ENCODE data around the gene TMSB4X.
A peak's percentile ranks its signal among the peaks of the same experiment; 100 is the strongest.

TMSB4X gene

DNA sequence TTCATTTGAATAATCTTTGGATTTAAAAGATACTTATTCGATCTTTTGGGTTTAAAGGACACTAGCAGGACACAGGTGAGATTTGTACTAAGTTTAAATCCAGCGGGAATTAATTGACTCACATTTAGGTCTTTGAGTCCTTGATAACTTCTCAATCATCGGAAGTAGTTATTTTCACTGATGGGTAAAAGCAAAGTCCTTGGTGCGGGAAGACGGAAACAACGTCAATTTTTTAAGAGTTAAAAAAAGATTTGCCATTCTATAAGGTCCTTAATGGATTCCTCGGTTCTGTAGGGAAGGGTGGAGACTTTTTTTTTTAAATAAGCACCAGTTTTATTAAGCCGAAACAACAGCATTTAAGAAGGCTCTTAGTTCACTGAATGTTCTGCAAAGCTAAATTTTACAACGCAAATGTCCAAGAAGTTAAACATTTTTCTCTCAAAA lies 2.9 kb downstream of the TMSB4X start:
- H3K9me3 ChIP-seq (replicated peaks in 1 of 2; ENCODE audit: control insufficient read depth in 2 of 2, insufficient read depth in 1 of 2, low read depth in 1 of 2, low read length in 2 of 2), result no peaks in the 10 kb centered on the region
- no peak overlapping the region for H3K4ac ChIP-seq (ENCODE audit: low read length)
- H4K8ac ChIP-seq (ENCODE audit: low read depth, low read length), result no peak overlapping the region
- no peak overlapping the region for H2AFZ ChIP-seq (ENCODE audit: low read length)
- H3K4me1 ChIP-seq (ENCODE audit: control insufficient read depth in 2 of 2, insufficient read depth in 1 of 2, low read depth in 1 of 2, low read length in 2 of 2), result peaks cover 7 to 10% of the 10 kb centered on the region in 2 donors
- no peak overlapping the region for H3K14ac ChIP-seq (ENCODE audit: low read length)
- no peaks in the 10 kb centered on the region for H3K79me1 ChIP-seq (ENCODE audit: low read depth, low read length)
- no peak overlapping the region for H2BK15ac ChIP-seq (ENCODE audit: low read length)
- no peak for DNase-seq (ENCODE audit: low spot score)
- no peak overlapping the region for H4K91ac ChIP-seq (ENCODE audit: low read depth, low read length, poor library complexity)
- no peak overlapping the region for H3K23ac ChIP-seq (ENCODE audit: low read depth, low read length, poor library complexity)
- peaks cover 0 to 26% of the 10 kb centered on the region in 2 donors for H3K36me3 ChIP-seq (replicated peaks in 1 of 2; ENCODE audit: control insufficient read depth in 2 of 2, insufficient read depth in 2 of 2, low read length in 2 of 2)
- H3K27me3 ChIP-seq (ENCODE audit: control insufficient read depth in 3 of 3, insufficient read depth in 3 of 3, low read depth in 1 of 3, low read length in 3 of 3), result no peaks in the 10 kb centered on the region
- no peak overlapping the region for H2AK5ac ChIP-seq (ENCODE audit: low read depth, low read length)
- no peak overlapping the region for H3K18ac ChIP-seq (ENCODE audit: low read length)
- no peak overlapping the region for H2BK5ac ChIP-seq (ENCODE audit: low read length)
- H3K4me2 ChIP-seq (ENCODE audit: insufficient read depth, low read length, poor library complexity, severe bottlenecking), result peak overlapping the region; percentile 14
- no CpG with 5 or more reads among the region's 9 CpGs for WGBS, 2 donors (ENCODE audit: extremely low coverage in 2 of 2, insufficient read length in 2 of 2, insufficient replicate concordance in 1 of 2)
- no peak overlapping the region for H3K9ac ChIP-seq (ENCODE audit: low read depth, low read length, poor library complexity)
- H2BK12ac ChIP-seq (ENCODE audit: low read length), result no peak overlapping the region
- H3K4me3 ChIP-seq (ENCODE audit: low read length in 2 of 2), result peak overlapping the region in 1 of 2 donors; percentile 83
- H3K27ac ChIP-seq (replicated peaks; ENCODE audit: low read length), result no peak overlapping the region
- no peak overlapping the region for H2BK120ac ChIP-seq (ENCODE audit: low read depth, low read length)

DNA sequence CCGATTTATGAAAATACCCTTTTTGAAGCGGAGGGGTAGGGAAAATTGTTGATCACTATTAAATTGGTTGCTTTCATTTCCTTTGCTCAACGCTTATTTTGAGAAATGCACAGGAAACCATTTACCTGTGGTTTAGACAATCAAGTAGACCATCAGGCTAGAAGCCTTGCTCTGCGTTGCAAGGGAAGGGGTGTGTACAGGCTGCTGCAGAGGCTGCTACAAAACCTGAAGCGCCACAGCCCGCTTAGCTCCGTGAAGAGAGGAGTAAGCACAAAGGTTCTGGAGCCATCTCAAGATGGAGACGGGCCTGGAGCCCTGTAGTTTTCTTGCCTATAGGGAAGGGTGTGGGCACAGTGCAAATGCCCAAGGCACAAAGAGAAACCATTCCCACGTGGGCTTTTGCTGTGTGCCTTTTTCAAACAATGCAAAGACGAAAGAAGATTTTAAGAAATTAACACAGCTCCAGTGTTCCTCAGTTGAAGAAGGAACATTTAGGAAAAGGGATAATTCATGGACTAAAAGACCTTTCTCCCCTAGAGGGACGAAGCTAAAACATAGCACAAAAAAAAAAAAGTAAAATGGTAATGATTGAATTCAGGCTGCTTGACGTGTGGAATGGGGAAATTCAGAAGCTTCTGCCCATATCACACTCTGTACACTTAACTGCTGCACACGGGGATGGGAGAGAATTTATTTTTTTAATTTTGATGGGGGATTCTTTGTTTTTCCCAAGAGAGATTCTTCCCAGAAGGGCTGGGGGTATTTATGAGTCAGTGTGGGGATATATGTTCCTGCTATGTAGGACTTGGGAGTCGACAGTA lies 3.5 kb downstream of the TMSB4X start:
- DNase-seq (ENCODE audit: low spot score), result no peak
- H3K27me3 ChIP-seq (ENCODE audit: control insufficient read depth in 3 of 3, insufficient read depth in 3 of 3, low read depth in 1 of 3, low read length in 3 of 3), result no peaks in the 10 kb centered on the region
- no peak overlapping the region for H2AFZ ChIP-seq (ENCODE audit: low read length)
- H3K18ac ChIP-seq (ENCODE audit: low read length), result no peak overlapping the region
- H3K9me3 ChIP-seq (replicated peaks in 1 of 2; ENCODE audit: control insufficient read depth in 2 of 2, insufficient read depth in 1 of 2, low read depth in 1 of 2, low read length in 2 of 2), result no peaks in the 10 kb centered on the region
- H3K27ac ChIP-seq (replicated peaks; ENCODE audit: low read length), result peak overlapping the region; percentile 67
- WGBS, 2 donors (ENCODE audit: extremely low coverage in 2 of 2, insufficient read length in 2 of 2, insufficient replicate concordance in 1 of 2), result no CpG with 5 or more reads among the region's 14 CpGs
- no peak overlapping the region for H3K23ac ChIP-seq (ENCODE audit: low read depth, low read length, poor library complexity)
- peak overlapping the region; percentile 23 for H3K4me2 ChIP-seq (ENCODE audit: insufficient read depth, low read length, poor library complexity, severe bottlenecking)
- H3K36me3 ChIP-seq (replicated peaks in 1 of 2; ENCODE audit: control insufficient read depth in 2 of 2, insufficient read depth in 2 of 2, low read length in 2 of 2), result peaks cover 0 to 26% of the 10 kb centered on the region in 2 donors
- peak overlapping the region in 1 of 2 donors; percentile 83 for H3K4me3 ChIP-seq (ENCODE audit: low read length in 2 of 2)
- no peak overlapping the region for H4K91ac ChIP-seq (ENCODE audit: low read depth, low read length, poor library complexity)
- no peak overlapping the region for H4K8ac ChIP-seq (ENCODE audit: low read depth, low read length)
- no peak overlapping the region for H2BK5ac ChIP-seq (ENCODE audit: low read length)
- no peak overlapping the region for H2AK5ac ChIP-seq (ENCODE audit: low read depth, low read length)
- no peak overlapping the region for H3K4ac ChIP-seq (ENCODE audit: low read length)
- H3K14ac ChIP-seq (ENCODE audit: low read length), result no peak overlapping the region
- H3K9ac ChIP-seq (ENCODE audit: low read depth, low read length, poor library complexity), result no peak overlapping the region
- H2BK15ac ChIP-seq (ENCODE audit: low read length), result no peak overlapping the region
- peaks cover 4 to 10% of the 10 kb centered on the region in 2 donors for H3K4me1 ChIP-seq (ENCODE audit: control insufficient read depth in 2 of 2, insufficient read depth in 1 of 2, low read depth in 1 of 2, low read length in 2 of 2)
- no peak overlapping the region for H2BK12ac ChIP-seq (ENCODE audit: low read length)
- no peaks in the 10 kb centered on the region for H3K79me1 ChIP-seq (ENCODE audit: low read depth, low read length)
- no peak overlapping the region for H2BK120ac ChIP-seq (ENCODE audit: low read depth, low read length)

DNA sequence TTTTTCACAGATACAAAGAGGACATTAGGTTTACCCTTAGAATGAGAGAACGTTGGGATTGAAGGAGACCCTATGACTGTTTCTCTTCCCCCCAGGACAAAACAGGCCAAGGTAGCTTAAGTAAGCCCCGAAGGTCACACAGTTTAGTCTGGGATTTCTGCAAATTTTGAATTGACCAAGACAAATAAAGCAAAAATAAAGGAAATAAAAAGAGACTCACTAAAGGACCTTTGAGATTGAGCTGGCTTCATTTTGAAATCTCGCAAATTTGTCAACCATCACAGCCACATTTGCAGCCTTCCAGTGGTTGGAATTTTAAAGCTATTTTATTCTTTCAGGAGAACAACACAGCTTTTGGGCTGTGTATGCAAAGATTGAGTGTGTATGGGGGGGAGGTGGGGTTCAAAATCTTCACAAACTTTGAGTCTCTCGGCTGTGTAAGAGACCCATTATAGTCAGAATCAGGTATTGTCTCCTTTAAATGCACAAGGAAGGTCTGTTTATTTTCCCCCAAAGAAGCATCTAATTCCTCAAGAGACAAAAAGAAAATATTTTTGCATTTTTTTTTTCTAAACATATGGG lies 4.2 kb downstream of the TMSB4X start:
- Histone ChIP-seq H2BK15ac (ENCODE audit: low read length) (no peak overlapping the region), H2AK5ac (ENCODE audit: low read depth, low read length) (no peak overlapping the region), H3K27me3 (ENCODE audit: control insufficient read depth in 3 of 3, insufficient read depth in 3 of 3, low read depth in 1 of 3, low read length in 3 of 3) (no peaks in the 10 kb centered on the region), H4K91ac (ENCODE audit: low read depth, low read length, poor library complexity) (no peak overlapping the region), H3K23ac (ENCODE audit: low read depth, low read length, poor library complexity) (no peak overlapping the region), H2BK12ac (ENCODE audit: low read length) (no peak overlapping the region), H3K9me3 (replicated peaks in 1 of 2; ENCODE audit: control insufficient read depth in 2 of 2, insufficient read depth in 1 of 2, low read depth in 1 of 2, low read length in 2 of 2) (no peaks in the 10 kb centered on the region), H3K4me1 (ENCODE audit: control insufficient read depth in 2 of 2, insufficient read depth in 1 of 2, low read depth in 1 of 2, low read length in 2 of 2) (peaks cover 4 to 10% of the 10 kb centered on the region in 2 donors), H3K9ac (ENCODE audit: low read depth, low read length, poor library complexity) (no peak overlapping the region), H3K79me1 (ENCODE audit: low read depth, low read length) (no peaks in the 10 kb centered on the region), H3K18ac (ENCODE audit: low read length) (no peak overlapping the region), H2BK5ac (ENCODE audit: low read length) (no peak overlapping the region), H3K4me2 (ENCODE audit: insufficient read depth, low read length, poor library complexity, severe bottlenecking) (no peak overlapping the region), H3K27ac (replicated peaks; ENCODE audit: low read length) (peak overlapping the region; percentile 40), H3K14ac (ENCODE audit: low read length) (no peak overlapping the region), H3K36me3 (replicated peaks in 1 of 2; ENCODE audit: control insufficient read depth in 2 of 2, insufficient read depth in 2 of 2, low read length in 2 of 2) (peaks cover 0 to 26% of the 10 kb centered on the region in 2 donors), H4K8ac (ENCODE audit: low read depth, low read length) (no peak overlapping the region), H2AFZ (ENCODE audit: low read length) (no peak overlapping the region), H3K4ac (ENCODE audit: low read length) (no peak overlapping the region), H2BK120ac (ENCODE audit: low read depth, low read length) (no peak overlapping the region), H3K4me3 (ENCODE audit: low read length in 2 of 2) (no peak overlapping the region)
- no CpG with 5 or more reads among the region's 4 CpGs for WGBS, 2 donors (ENCODE audit: extremely low coverage in 2 of 2, insufficient read length in 2 of 2, insufficient replicate concordance in 1 of 2)
- DNase-seq (ENCODE audit: low spot score), result no peak

DNA sequence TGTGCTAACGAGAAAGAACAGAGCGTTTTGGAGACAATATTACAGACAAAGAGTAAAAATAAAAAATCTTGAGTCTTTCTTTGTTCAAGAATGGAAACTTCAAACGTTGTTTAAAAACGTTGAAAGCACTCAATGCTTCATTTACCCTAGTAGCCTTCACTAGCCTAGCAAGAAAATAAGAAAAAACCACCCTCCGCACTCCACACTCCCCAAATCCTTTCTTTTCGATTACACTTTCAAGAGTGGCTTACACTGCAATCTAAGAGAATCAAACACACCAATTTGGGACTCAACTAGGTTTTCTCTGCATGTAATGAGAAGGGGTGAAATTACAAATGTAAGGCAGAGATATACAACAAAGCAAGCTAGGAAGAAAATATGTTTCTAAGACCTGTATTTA lies 4.7 kb downstream of the TMSB4X start:
- Histone ChIP-seq H4K91ac (ENCODE audit: low read depth, low read length, poor library complexity) (no peak overlapping the region), H3K27me3 (ENCODE audit: control insufficient read depth in 3 of 3, insufficient read depth in 3 of 3, low read depth in 1 of 3, low read length in 3 of 3) (no peaks in the 10 kb centered on the region), H3K4me3 (ENCODE audit: low read length in 2 of 2) (no peak overlapping the region), H3K9me3 (replicated peaks in 1 of 2; ENCODE audit: control insufficient read depth in 2 of 2, insufficient read depth in 1 of 2, low read depth in 1 of 2, low read length in 2 of 2) (no peaks in the 10 kb centered on the region), H3K23ac (ENCODE audit: low read depth, low read length, poor library complexity) (no peak overlapping the region), H2BK120ac (ENCODE audit: low read depth, low read length) (no peak overlapping the region), H3K36me3 (replicated peaks in 1 of 2; ENCODE audit: control insufficient read depth in 2 of 2, insufficient read depth in 2 of 2, low read length in 2 of 2) (peaks cover 0 to 26% of the 10 kb centered on the region in 2 donors), H3K79me1 (ENCODE audit: low read depth, low read length) (no peaks in the 10 kb centered on the region), H2BK12ac (ENCODE audit: low read length) (no peak overlapping the region), H3K9ac (ENCODE audit: low read depth, low read length, poor library complexity) (no peak overlapping the region), H3K18ac (ENCODE audit: low read length) (no peak overlapping the region), H2BK15ac (ENCODE audit: low read length) (no peak overlapping the region), H3K27ac (replicated peaks; ENCODE audit: low read length) (no peak overlapping the region), H3K4me2 (ENCODE audit: insufficient read depth, low read length, poor library complexity, severe bottlenecking) (no peak overlapping the region), H4K8ac (ENCODE audit: low read depth, low read length) (no peak overlapping the region), H2AK5ac (ENCODE audit: low read depth, low read length) (no peak overlapping the region), H3K14ac (ENCODE audit: low read length) (no peak overlapping the region), H3K4me1 (ENCODE audit: control insufficient read depth in 2 of 2, insufficient read depth in 1 of 2, low read depth in 1 of 2, low read length in 2 of 2) (peaks cover 4 to 10% of the 10 kb centered on the region in 2 donors), H2AFZ (ENCODE audit: low read length) (no peak overlapping the region), H2BK5ac (ENCODE audit: low read length) (no peak overlapping the region), H3K4ac (ENCODE audit: low read length) (no peak overlapping the region)
- DNase-seq (ENCODE audit: low spot score), result no peak
- WGBS, 2 donors (ENCODE audit: extremely low coverage in 2 of 2, insufficient read length in 2 of 2, insufficient replicate concordance in 1 of 2), result no CpG with 5 or more reads among the region's 6 CpGs

All from neuronal stem cell (in vitro differentiated cells).